OCI-LY1 (cell line): ENCODE data around the gene TTC21A.

Experiments used
- H2AFZ ChIP-seq: fragments of 200-600 bp; sonication (generic), shearing (Covaris generic); 2 replicates; pipeline ENCODE4 v1.6.0; 2014; ENCODE audit warnings: antibody characterized with exemption, mild to moderate bottlenecking, low read length
- H3F3A ChIP-seq: fragments of 200-600 bp; sonication (generic), shearing (Covaris generic); 2 replicates; pipeline ENCODE4 v1.6.0; 2014; ENCODE audit warnings: mild to moderate bottlenecking, antibody characterized with exemption, low read length, moderate library complexity; ENCODE audit not compliant: insufficient read depth
- H3K27ac ChIP-seq: fragments of 200-600 bp; sonication (generic); 2 replicates; pipeline ENCODE4 v1.5.1; 2014; ENCODE audit warnings: low read length, mixed run types, mild to moderate bottlenecking, low read depth; ENCODE audit not compliant: poor library complexity, severe bottlenecking
- H3K27me3 ChIP-seq: fragments of 200-600 bp; sonication (generic); 2 replicates; pipeline ENCODE4 v1.6.0; 2014; ENCODE audit warnings: antibody characterized with exemption, mild to moderate bottlenecking, low read length, moderate library complexity; ENCODE audit not compliant: insufficient read depth
- H3K36me3 ChIP-seq: fragments of 200-600 bp; sonication (generic); 2 replicates; pipeline ENCODE4 v1.6.1; 2014; ENCODE audit warnings: mild to moderate bottlenecking, antibody characterized with exemption, low read length, moderate library complexity, mixed read lengths; ENCODE audit not compliant: insufficient read depth
- H3K4me1 ChIP-seq: fragments of 200-600 bp; sonication (generic); 2 replicates; pipeline ENCODE4 v1.5.1; 2014; ENCODE audit warnings: mild to moderate bottlenecking, low read length, moderate library complexity; ENCODE audit not compliant: insufficient read depth, severe bottlenecking
- H3K4me2 ChIP-seq: fragments of 200-600 bp; sonication (generic), shearing (Covaris generic); 2 replicates; pipeline ENCODE4 v1.6.1; 2014; ENCODE audit warnings: low read length
- H3K4me3 ChIP-seq: fragments of 200-600 bp; sonication (generic); 2 replicates; pipeline ENCODE4 v1.5.1; 2014; ENCODE audit warnings: low read length, low read depth, mild to moderate bottlenecking, mixed read lengths; ENCODE audit not compliant: poor library complexity, severe bottlenecking
- H3K79me2 ChIP-seq: fragments of 200-600 bp; shearing (Covaris generic); 2 replicates; pipeline ENCODE4 v1.6.1; 2016; ENCODE audit warnings: mixed run types, low read length, mixed read lengths; ENCODE audit not compliant: insufficient read depth
- H3K9ac ChIP-seq: fragments of 200-600 bp; sonication (generic), shearing (Covaris generic); 2 replicates; pipeline ENCODE4 v1.6.1; 2014; ENCODE audit warnings: mild to moderate bottlenecking, low read length, mixed read lengths
- H3K9me2 ChIP-seq: fragments of 200-600 bp; sonication (generic), shearing (Covaris generic); 2 replicates; pipeline ENCODE4 v1.6.1; 2014; ENCODE audit warnings: low read depth, mild to moderate bottlenecking, low read length, mixed read lengths
- H3K9me3 ChIP-seq: fragments of 200-600 bp; shearing (Covaris generic); 2 replicates; pipeline ENCODE4 v1.6.1; 2014; ENCODE audit warnings: low read length, mixed read lengths
- H4K20me1 ChIP-seq: fragments of 200-600 bp; sonication (generic), shearing (Covaris generic); 2 replicates; pipeline ENCODE4 v1.6.0; 2016; ENCODE audit warnings: mild to moderate bottlenecking, low read length; ENCODE audit not compliant: insufficient read depth
- CTCF ChIP-seq: fragments of 200-600 bp; sonication (generic), shearing (Covaris generic); IDR thresholded peaks from 2 replicates; pipeline ENCODE4 v1.5.1; 2017; ENCODE audit warnings: mild to moderate bottlenecking, antibody characterized with exemption, low read length, moderate library complexity, mixed read lengths
- EZH2 ChIP-seq: fragments of 200-600 bp; sonication (generic), shearing (Covaris generic); IDR thresholded peaks from 2 replicates; pipeline ENCODE4 v1.8.0; 2017; ENCODE audit warnings: borderline replicate concordance, mixed run types, mild to moderate bottlenecking, antibody characterized with exemption, low read length, moderate library complexity, mixed read lengths

Gene TTC21A

GRCh38 chr3:39096775-39097174, 10.7 kb upstream of the TTC21A start:
- Histone ChIP-seq H3K4me1 (no peaks in the 10 kb centered on the region), H3K27ac (no peak overlapping the region), H2AFZ (no peak overlapping the region), H3K9ac (no peak overlapping the region), H3K79me2 (no peaks in the 10 kb centered on the region), H3K36me3 (peaks cover 73% of the 10 kb centered on the region; the same call in 1 of the 2 replicates), H3K27me3 (no peaks in the 10 kb centered on the region), H3K4me2 (no peak overlapping the region), H3K9me3 (no peaks in the 10 kb centered on the region), H4K20me1 (no peaks in the 10 kb centered on the region), H3F3A (no peaks in the 10 kb centered on the region), H3K9me2 (no peaks in the 10 kb centered on the region), H3K4me3 (no peak overlapping the region)
- TF ChIP-seq CTCF (no peak), EZH2 (no peak)

GRCh38 chr3:39097716-39098472, 9.6 kb upstream of the TTC21A start:
- H3F3A ChIP-seq: no peaks in the 10 kb centered on the region
- H3K9me2 ChIP-seq: no peaks in the 10 kb centered on the region
- H3K4me2 ChIP-seq: no peak overlapping the region
- no peak for TF ChIP-seq CTCF
- no peak overlapping the region for H2AFZ ChIP-seq
- no peaks in the 10 kb centered on the region for H4K20me1 ChIP-seq
- no peak overlapping the region for H3K9ac ChIP-seq
- H3K27me3 ChIP-seq: no peaks in the 10 kb centered on the region
- H3K9me3 ChIP-seq: no peaks in the 10 kb centered on the region
- no peak overlapping the region for H3K27ac ChIP-seq
- H3K36me3 ChIP-seq: peaks cover 67% of the 10 kb centered on the region; the same call in 1 of the 2 replicates
- no peaks in the 10 kb centered on the region for H3K79me2 ChIP-seq
- H3K4me3 ChIP-seq: no peak overlapping the region
- no peaks in the 10 kb centered on the region for H3K4me1 ChIP-seq

GRCh38 chr3:39098473-39099000, 8.9 kb upstream of the TTC21A start:
- no peaks in the 10 kb centered on the region for H3K27me3 ChIP-seq
- no peaks in the 10 kb centered on the region for H3K79me2 ChIP-seq
- H3K4me3 ChIP-seq: no peak overlapping the region
- H3K4me1 ChIP-seq: no peaks in the 10 kb centered on the region
- no peak overlapping the region for H3K9ac ChIP-seq
- H3K9me3 ChIP-seq: no peaks in the 10 kb centered on the region
- no peaks in the 10 kb centered on the region for H4K20me1 ChIP-seq
- H3K4me2 ChIP-seq: no peak overlapping the region
- no peak overlapping the region for H2AFZ ChIP-seq
- no peak overlapping the region for H3K27ac ChIP-seq
- no peaks in the 10 kb centered on the region for H3K9me2 ChIP-seq
- peaks cover 65% of the 10 kb centered on the region; the same call in 1 of the 2 replicates for H3K36me3 ChIP-seq
- no peak for TF ChIP-seq EZH2
- no peak for TF ChIP-seq CTCF
- H3F3A ChIP-seq: no peaks in the 10 kb centered on the region
